K562 (cell line): Measurements from ENCODE around the gene IQCN. TPM values are rescaled to one million over a fixed set of nuclear protein-coding genes. Genes with fewer than 3 reads are reported as not detected.

Source experiments
- ATAC-seq: fragments of 200-7000 bp; cut with Tn5 transposase; 3 replicates; pipeline ENCODE4 v1.9.1; 2020; ENCODE audit warnings: moderate library complexity
- BruUV-seq: library from RNA; stranded (reverse); fragments of 400-500 nt; replicated peaks from 2 replicates; lab custom pipeline; 2021; lab: Mats Ljungman, UMichigan
- CTCF ChIA-PET: fragments of 300-600 bp; formaldehyde crosslinking; extraction: SDS; loops from one replicate; lab custom pipeline; 2021; ENCODE audit warnings: low intra/inter-chr PET ratio; lab: Yijun Ruan, JAX
- POLR2A ChIA-PET: fragments of 300-600, 350-650 bp; sonication (Branson Sonifier 250); formaldehyde crosslinking; extraction: SDS; loops from one replicate; lab custom pipeline; 2021; ENCODE audit warnings: antibody characterized with exemption, inconsistent platforms; lab: Yijun Ruan, JAX
- DNase-seq, 4 experiments: peaks; one replicate each; pipeline versions ENCODE4 v3.0.0 to v3.0.0-alpha.2; 2011 to 2018; ENCODE audit warnings: low spot score in 3 of 4, mixed read lengths in 3 of 4; ENCODE audit errors: extremely low read depth in 1 of 4
- FAIRE-seq: peaks from 2 replicates; lab custom pipeline; 2011; peaks lifted over from hg19 to GRCh38; lab: Jason Lieb, UNC
- H2AFZ ChIP-seq: 2 replicates; pipeline ENCODE4 v1.6.0; 2011; ENCODE audit warnings: low read depth, low read length, control low read depth, inconsistent platforms
- H3K27ac ChIP-seq: fragments of 200-600 bp; 3 replicates; pipeline ENCODE4 v1.8.0; 2011; ENCODE audit warnings: low read depth, mild to moderate bottlenecking, control low read depth, inconsistent platforms, low read length, moderate library complexity, mixed read lengths; ENCODE audit errors: extremely low read depth
- H3K27me3 ChIP-seq, 2 experiments: fragments of 300-600 bp in 1 of 2; 2 replicates in 1 of 2; 3 replicates in 1 of 2; pipeline versions ENCODE4 v1.6.0 to v1.8.0; 2011; ENCODE audit warnings: inconsistent platforms in 2 of 2, low read length in 2 of 2, mild to moderate bottlenecking in 1 of 2, mixed read lengths in 1 of 2, moderate library complexity in 1 of 2; ENCODE audit not compliant: control insufficient read depth in 2 of 2, insufficient read depth in 2 of 2
- H3K36me3 ChIP-seq: fragments of 300-600 bp; 3 replicates; pipeline ENCODE4 v1.8.0; 2011; ENCODE audit warnings: mild to moderate bottlenecking, low read length, inconsistent platforms; ENCODE audit not compliant: control insufficient read depth, insufficient read depth
- H3K4me1 ChIP-seq, 2 experiments: fragments of 200-600 bp in 1 of 2; replicated peaks in 1 of 2; 2 replicates in 1 of 2; 3 replicates in 1 of 2; pipeline versions ENCODE4 v1.5.1 to v1.8.0; 2011; ENCODE audit warnings: inconsistent platforms in 2 of 2, low read length in 2 of 2, mild to moderate bottlenecking in 1 of 2, mixed read lengths in 1 of 2, moderate library complexity in 1 of 2; ENCODE audit not compliant: control insufficient read depth in 2 of 2, insufficient read depth in 2 of 2
- H3K4me2 ChIP-seq: 2 replicates; pipeline ENCODE4 v1.6.1; 2011; ENCODE audit warnings: low read length, control low read depth, inconsistent platforms, mixed read lengths; ENCODE audit not compliant: insufficient read depth
- H3K4me3 ChIP-seq: fragments of 200-600 bp; sonication (generic), shearing (Covaris generic); 2 replicates; pipeline ENCODE4 v1.5.1; 2016; ENCODE audit warnings: control low read depth, inconsistent platforms
- H3K79me2 ChIP-seq: fragments of 200-600 bp; 3 replicates; pipeline ENCODE4 v1.8.0; 2011; ENCODE audit warnings: low read length, inconsistent platforms; ENCODE audit not compliant: control insufficient read depth, insufficient read depth
- H3K9ac ChIP-seq, 2 experiments: 2 replicates each; pipeline versions ENCODE4 v1.6.0 to v1.6.1; 2011; ENCODE audit warnings: low read depth in 2 of 2, low read length in 2 of 2, control low read depth in 1 of 2, inconsistent platforms in 1 of 2, mild to moderate bottlenecking in 1 of 2, mixed read lengths in 1 of 2; ENCODE audit not compliant: insufficient read depth in 1 of 2
- H3K9me1 ChIP-seq: one replicate; pipeline ENCODE4 v1.6.0; 2011; ENCODE audit warnings: inconsistent platforms, mild to moderate bottlenecking, low read length, moderate library complexity; ENCODE audit not compliant: control insufficient read depth, insufficient read depth
- H3K9me3 ChIP-seq: replicated peaks from 2 replicates; pipeline ENCODE4 v1.5.1; 2011; ENCODE audit warnings: low read depth, low read length, inconsistent platforms; ENCODE audit not compliant: control insufficient read depth, insufficient read depth
- H4K20me1 ChIP-seq: replicated peaks from 2 replicates; pipeline ENCODE4 v1.6.1; 2011; ENCODE audit warnings: low read length, inconsistent platforms, mixed read lengths; ENCODE audit not compliant: control insufficient read depth, insufficient read depth
- JUND ChIP-seq, 2 experiments: IDR thresholded peaks; 2 replicates in 1 of 2; 3 replicates in 1 of 2; pipeline ENCODE4 v1.6.1; 2011; ENCODE audit warnings: borderline replicate concordance in 2 of 2, low read depth in 2 of 2, low read length in 2 of 2, improper control_type of control experiment in 1 of 2, missing biosample characterization in 1 of 2, missing genetic modification characterization in 1 of 2, missing genetic modification reagents in 1 of 2
- KAT2B ChIP-seq: IDR thresholded peaks from one replicate; pipeline ENCODE4 v1.6.1; 2012; ENCODE audit warnings: low read depth, mild to moderate bottlenecking, control low read depth, inconsistent platforms, low read length, moderate library complexity
- POLR2AphosphoS5 ChIP-seq: IDR thresholded peaks from 2 replicates; pipeline ENCODE4 v1.6.1; 2011; ENCODE audit warnings: mild to moderate bottlenecking, low read depth, low read length, moderate library complexity; ENCODE audit not compliant: control insufficient read depth, insufficient read depth
- SMAD2 ChIP-seq: fragments of 150-350 bp; IDR thresholded peaks from 2 replicates; pipeline ENCODE4 v1.6.1; 2014; ENCODE audit warnings: low read depth, mild to moderate bottlenecking, low read length
- SUPT5H ChIP-seq: fragments of 450-650 bp; IDR thresholded peaks from 2 replicates; pipeline ENCODE4 v1.6.1; 2016
- ZNF263 ChIP-seq: sonication (generic); formaldehyde crosslinking; IDR thresholded peaks from 2 replicates; pipeline ENCODE4 v1.8.0; 2022; ENCODE audit warnings: mild to moderate bottlenecking, missing genetic modification reagents, borderline replicate concordance
- ZNF584 ChIP-seq: fragments of 200-800 bp; sonication (Bioruptor generic); IDR thresholded peaks from 2 replicates; pipeline ENCODE4 v1.6.1; 2016; ENCODE audit warnings: low read depth, mild to moderate bottlenecking, missing genetic modification characterization, missing compliant biosample characterization
- ZNF830 ChIP-seq: fragments of 250-450 bp; sonication (Bioruptor Pico); IDR thresholded peaks from 2 replicates; pipeline ENCODE4 v1.5.0; 2021; ENCODE audit warnings: mild to moderate bottlenecking
- WGBS: fragments of 100-300 bp; shearing (Covaris generic); methylation state at CpG from one replicate; pipeline ENCODE4 v1.1.6; 2016; ENCODE audit warnings: low coverage, mixed read lengths; ENCODE audit not compliant: insufficient coverage; ENCODE audit errors: missing lambda C conversion rate; 5-methylcytosine and 5-hydroxymethylcytosine counted together
- in situ Hi-C: fragments of 300-500 bp; cut with MboI; formaldehyde crosslinking; loops from 4 replicates; pipeline ENCODE4 v1.15.0; 2018; ENCODE audit warnings: inconsistent platforms, mixed read lengths
- intact Hi-C: fragments of 100-400 bp; cut with micrococcal nuclease; formaldehyde crosslinking; loops from 2 replicates; pipeline ENCODE4 v1.14.2; 2022
- polyA plus RNA-seq, 8 experiments: library from polyadenylated mRNA; depleted of rRNA in 4 of 8; stranded (reverse) in 5 of 8; unstranded in 3 of 8; fragments of >200 nt; fragmentation: Nextera tagmentation in 2 of 8; fragmentation: Illumina TruSeq in 1 of 8; extraction: Ambion mirVana in 2 of 8; extraction: Trizol in 1 of 8; gene quantifications; 2 replicates each; pipeline versions ENCODE4 v1.2.1 to v1.2.3, GENCODE V29; 2011 to 2014; ENCODE audit warnings: inconsistent platforms in 1 of 8, missing spikeins in 1 of 8
- total RNA-seq, 7 experiments: library from RNA; depleted of rRNA in 6 of 7; stranded (reverse); fragments of >200 nt in 6 of 7; fragmentation: Illumina TruSeq in 2 of 7; extraction: Trizol in 2 of 7; gene quantifications; 2 replicates each; pipeline versions ENCODE4 v1.2.1 to v1.2.3, GENCODE V29; 2011 to 2021; ENCODE audit warnings: low replicate concordance in 1 of 7
- TF ChIP-seq, protein P1 (sequence below): fragments of 250-450 bp; sonication (Bioruptor Pico); IDR thresholded peaks from 2 replicates; pipeline ENCODE4 v1.4.0; 2020
- TF ChIP-seq, protein P2 (sequence below): IDR thresholded peaks from 2 replicates; pipeline ENCODE4 v1.6.1; 2011; ENCODE audit not compliant: insufficient read length; ENCODE audit errors: extremely low read depth

Gene IQCN
- total and polyA plus RNA-seq, 9 of the 15 experiments (the other 6 are each of a cell fraction or from before 2014, with no cell fraction given): 0.01 to 0.07 (median 0.04) TPM; not detected in 3

DNA sequence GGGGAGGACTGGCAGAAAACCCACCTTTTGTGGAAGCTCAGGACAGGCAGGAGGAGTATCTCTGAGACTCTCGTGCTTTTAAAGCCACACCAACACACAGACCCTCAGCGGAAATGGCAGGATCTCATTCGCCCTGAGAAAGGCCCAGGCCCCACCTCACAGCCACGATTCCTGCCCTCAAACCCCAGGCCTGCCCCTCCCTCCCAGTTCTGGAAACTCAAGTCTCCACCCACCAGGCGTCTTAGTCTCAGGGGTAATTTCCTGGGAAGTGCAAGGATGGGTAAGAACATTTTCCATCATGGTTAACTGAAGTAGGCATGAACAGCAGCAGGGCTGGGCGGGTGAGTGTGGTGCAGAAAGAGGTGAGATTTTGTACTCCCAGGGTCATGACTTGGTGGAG is 40.1 kb downstream of the IQCN start:
- Histone ChIP-seq H3K4me2 (no peak overlapping the region), H3K9me3 (no peaks in the 10 kb centered on the region), H3K27ac (no peak overlapping the region), H3K9me1 (peaks cover 6% of the 10 kb centered on the region), H3K36me3 (no peaks in the 10 kb centered on the region), H3K27me3 (peaks cover 1 to 20% of the 10 kb centered on the region in 2 experiments; a peak in 4 of 5 replicates), H3K79me2 (no peaks in the 10 kb centered on the region), H2AFZ (no peak overlapping the region), H3K9ac (no peak overlapping the region), H3K4me1 (peaks cover 15 to 27% of the 10 kb centered on the region in 2 experiments; a peak in 4 of 5 replicates), H4K20me1 (no peaks in the 10 kb centered on the region; the same call in 1 of the 2 replicates), H3K4me3 (no peak overlapping the region)
- ChIA-PET POLR2A (interaction anchor here (0.5 to 2.0 kb wide), 4 partner anchors 10 to 48 kb away, joined by 3 to 10 read pairs (median 4); partner anchors contain the start of gene JUND), CTCF (no interaction called here)
- ATAC-seq (no peak), FAIRE-seq (no peak), DNase-seq (no peak)
- 0% methylated on average over 6 of the region's 6 CpGs for WGBS
- intact Hi-C loops (no loop called here), in situ Hi-C loops (no loop called here)
- BruUV-seq: no TSS peak
- TF ChIP-seq, protein P1, sequence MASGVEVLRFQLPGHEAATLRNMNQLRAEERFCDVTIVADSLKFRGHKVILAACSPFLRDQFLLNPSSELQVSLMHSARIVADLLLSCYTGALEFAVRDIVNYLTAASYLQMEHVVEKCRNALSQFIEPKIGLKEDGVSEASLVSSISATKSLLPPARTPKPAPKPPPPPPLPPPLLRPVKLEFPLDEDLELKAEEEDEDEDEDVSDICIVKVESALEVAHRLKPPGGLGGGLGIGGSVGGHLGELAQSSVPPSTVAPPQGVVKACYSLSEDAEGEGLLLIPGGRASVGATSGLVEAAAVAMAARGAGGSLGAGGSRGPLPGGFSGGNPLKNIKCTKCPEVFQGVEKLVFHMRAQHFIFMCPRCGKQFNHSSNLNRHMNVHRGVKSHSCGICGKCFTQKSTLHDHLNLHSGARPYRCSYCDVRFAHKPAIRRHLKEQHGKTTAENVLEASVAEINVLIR (CRISPR knock-in tag): no peak
- TF ChIP-seq POLR2AphosphoS5 (no peak), ZNF263 (no peak), SUPT5H (no peak), JUND (IDR thresholded peaks at IDR 0.05; ENCODE audit: borderline replicate concordance, low read depth, low read length) (no peak), JUND (tag; IDR thresholded peaks at IDR 0.05; ENCODE audit: borderline replicate concordance, low read depth, low read length) (no peak), ZNF584 (CRISPR knock-in tag) (no peak), SMAD2 (no peak), KAT2B (no peak), ZNF830 (CRISPR knock-in tag) (no peak)
- TF ChIP-seq, protein P2, sequence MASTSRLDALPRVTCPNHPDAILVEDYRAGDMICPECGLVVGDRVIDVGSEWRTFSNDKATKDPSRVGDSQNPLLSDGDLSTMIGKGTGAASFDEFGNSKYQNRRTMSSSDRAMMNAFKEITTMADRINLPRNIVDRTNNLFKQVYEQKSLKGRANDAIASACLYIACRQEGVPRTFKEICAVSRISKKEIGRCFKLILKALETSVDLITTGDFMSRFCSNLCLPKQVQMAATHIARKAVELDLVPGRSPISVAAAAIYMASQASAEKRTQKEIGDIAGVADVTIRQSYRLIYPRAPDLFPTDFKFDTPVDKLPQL: no peak
